ENCODE measurements around the gene LRIG1.
A peak's percentile ranks its signal among the peaks of the same experiment; 100 is the strongest.

The LRIG1 gene

GRCh38 chr3:66470956-66471686, 29.7 kb downstream of the LRIG1 start:
- no peak for DNase-seq

DNA sequence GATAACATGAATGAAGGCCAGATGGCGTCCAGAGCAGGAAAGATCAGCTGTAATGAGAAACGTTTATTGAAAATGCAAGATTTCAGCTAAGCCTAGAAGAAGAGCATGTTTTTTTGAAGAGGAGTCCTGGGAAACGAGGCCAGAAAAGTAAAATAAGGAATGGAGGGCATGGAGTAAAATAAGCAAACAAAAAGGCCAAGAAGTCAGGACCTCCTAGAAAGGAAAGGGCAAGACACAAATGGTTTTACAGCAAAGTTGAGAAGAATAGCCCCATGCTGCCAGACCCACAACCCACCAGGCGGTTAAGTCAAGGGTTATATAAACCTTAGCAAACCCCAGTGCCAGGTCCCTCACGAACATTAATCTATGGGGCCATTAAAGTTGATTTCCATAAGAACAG, 30.5 kb downstream of the LRIG1 start:
- no peak for DNase-seq

- DNase-seq = no peak
These were observed 31.6 kb downstream of the LRIG1 start for GRCh38 chr3:66469220-66469640.

GRCh38 chr3:66467996-66468735, 32.7 kb downstream of the LRIG1 start:
- no peak for DNase-seq

- no peak for DNase-seq
These were observed 34.1 kb downstream of the LRIG1 start for GRCh38 chr3:66466606-66467270.

DNA sequence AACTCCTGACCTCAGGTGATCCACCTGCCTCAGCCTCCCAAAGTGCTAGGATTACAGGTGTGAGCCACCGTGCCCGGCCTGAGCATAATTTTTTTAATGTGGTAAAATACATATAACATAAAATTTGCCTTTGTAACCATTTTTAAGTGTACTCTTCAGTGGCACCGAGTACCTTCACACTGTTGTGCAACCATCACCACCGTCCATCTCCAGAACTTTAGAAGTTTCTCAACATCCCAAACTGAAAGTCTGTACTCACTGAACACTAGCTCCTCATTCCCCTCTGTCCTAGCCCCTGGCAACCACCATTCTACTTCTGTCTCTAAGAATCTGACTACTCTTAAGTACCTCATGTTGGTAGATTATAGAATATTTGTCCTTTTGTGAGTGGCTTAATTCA, 35.2 kb downstream of the LRIG1 start:
- no peak for DNase-seq

GRCh38 chr3:66465034-66465433, 35.8 kb downstream of the LRIG1 start:
- no peak for DNase-seq

- DNase-seq = no peak
These were observed 36.3 kb downstream of the LRIG1 start for GRCh38 chr3:66464512-66464894.

DNA sequence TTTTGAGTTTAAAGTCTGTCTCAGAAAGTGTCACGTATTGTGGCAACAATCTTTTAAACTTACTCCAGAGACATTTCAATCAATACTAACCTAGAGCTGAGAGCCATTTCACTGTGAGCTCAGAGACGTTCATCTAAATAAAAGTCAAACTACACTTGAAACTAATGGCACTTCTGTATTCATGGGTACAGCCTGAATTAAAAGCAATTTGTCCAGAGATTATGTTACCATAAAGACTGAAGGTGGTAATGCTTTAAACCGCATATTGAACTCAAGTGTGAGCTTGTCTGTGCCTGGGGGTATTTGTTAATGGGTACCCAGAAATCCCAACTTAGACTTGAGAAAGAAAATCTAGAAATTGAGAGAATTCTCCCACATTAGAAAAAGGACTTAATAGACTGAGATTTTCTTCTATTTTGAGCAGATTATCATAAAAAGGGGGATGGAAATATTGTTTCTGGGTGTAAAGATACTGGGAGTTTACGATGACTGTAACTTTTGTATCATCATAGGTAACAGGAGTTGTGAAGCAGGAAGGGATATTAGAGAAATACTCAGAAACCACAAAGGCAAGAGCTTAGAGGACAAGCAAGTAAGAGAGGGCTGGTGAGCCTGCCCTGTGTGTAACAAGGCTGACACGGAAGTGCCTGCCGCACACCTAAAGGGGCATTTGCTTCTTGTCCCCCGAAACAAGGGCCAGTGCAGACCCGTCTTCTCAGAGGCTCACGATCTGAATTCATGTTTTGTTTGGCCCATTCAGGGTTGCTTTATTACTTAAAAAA, 36.9 kb downstream of the LRIG1 start:
- DNase-seq = no peak

DNA sequence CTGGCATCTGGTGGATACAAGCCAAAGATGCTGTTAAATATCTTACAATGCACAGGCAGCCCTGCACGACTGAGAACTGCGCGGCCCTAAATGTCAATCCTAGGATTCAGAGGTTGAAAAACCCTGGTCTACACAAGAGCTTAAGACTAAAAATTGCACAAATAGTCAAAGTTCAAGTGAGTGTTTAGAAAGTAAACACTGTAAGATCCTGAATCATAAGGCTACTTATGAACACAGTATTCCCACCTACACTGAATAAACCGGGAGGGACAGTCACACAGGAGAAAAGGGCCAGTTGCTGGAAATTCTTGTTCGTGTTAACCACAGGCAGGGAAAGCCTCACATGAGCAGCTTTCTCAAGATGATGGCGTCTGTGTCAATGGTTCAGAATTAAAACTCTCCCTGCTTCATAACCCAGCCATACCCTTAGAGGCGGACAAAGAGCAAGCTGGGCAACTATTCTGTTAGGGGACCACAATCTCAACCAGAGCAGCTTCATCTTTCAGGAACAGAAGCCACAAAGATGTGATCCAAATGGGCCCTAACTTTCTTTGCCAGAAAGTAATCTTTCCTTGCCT, 37.7 kb downstream of the LRIG1 start:
- no peak for DNase-seq

DNA sequence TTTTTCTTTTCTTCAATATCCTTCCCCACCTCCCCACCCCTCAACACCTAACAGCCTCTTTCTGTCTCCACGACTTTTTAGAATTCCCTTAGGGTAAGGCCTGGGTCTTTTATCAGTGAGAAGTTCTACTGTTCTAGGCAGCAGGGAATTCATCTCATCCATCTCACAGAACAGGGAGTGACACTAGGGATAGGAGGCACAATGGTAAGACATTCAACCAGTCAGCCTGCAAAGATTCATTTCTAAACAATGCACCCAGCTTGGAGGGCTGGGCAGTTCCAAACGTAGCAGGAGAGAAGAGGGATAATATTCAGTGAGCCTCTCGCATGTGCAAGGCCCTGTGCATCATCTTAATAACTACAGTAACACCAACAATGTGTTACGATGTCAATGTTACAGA, 43.6 kb downstream of the LRIG1 start:
- DNase-seq = no peak

DNA sequence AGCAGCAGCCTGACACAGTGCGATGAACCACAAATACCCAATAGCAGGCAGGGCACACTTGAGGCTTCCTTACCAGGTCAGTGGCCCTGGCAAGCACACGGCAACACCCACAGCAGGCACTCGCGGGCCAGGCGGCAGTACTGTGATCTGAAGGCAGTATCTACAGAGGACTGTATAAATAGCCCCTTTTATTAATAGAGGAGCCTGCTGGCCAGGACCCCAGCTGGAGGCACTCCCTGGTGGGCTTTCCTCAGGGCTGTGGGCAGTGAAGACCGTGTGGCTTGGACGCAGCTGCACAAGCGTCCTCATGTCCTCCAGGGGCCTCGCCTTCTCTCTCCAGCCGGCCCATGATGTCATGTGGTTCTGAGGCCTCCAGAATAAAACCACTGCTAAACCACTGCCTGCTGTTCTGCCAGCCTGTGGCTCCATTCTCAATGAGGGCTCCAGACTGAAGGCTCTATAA, 44.1 kb downstream of the LRIG1 start:
- peak in 43 of 58 donors; percentile 8 to 71 (median 39) for DNase-seq

- DNase-seq = no peak
These were observed 46.4 kb downstream of the LRIG1 start for GRCh38 chr3:66454464-66454859.

DNA sequence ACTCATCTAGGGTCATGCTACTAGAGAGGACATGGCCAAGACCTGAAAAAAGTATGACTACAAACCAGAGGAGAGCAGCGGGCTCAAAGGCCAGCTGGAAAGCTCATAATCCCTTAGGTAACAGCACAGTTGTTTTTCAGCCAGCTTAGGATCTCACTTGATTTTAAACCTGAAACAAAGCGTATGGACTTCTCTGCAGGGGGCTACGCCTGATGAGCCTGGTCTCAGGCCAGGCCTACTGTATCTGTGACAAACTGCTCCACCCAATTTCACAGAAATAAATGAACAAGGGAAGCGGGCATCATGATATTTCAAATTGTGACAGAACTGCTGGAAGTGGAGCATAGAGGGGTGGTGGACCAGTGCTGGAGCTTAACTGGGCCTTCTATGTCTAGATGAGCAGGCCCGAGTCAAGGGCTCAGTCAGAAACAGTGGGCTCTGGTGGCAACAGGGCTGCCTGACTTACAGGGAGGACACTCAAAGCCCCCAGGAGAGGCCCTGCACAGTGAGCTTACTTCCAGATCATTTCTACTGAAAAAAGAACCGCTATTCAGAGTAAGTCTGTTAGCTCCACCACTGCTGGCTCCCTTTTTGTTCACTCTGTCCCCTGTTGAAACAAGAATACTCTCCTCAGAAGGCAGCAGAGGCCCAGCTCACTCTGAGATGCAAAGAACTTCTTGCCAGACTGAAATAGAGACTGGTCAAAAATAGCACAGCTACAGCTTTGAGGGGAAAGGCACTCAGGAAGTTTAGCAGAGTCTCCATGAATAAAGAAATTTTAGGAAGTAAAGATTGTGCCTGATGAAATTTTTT, 47.0 kb downstream of the LRIG1 start:
- DNase-seq = peak in 13 of 58 donors; percentile 9 to 67 (median 20)

GRCh38 chr3:66452303-66453011, 48.4 kb downstream of the LRIG1 start:
- peak in 22 of 58 donors; percentile 7 to 73 (median 35) for DNase-seq

- no peak for DNase-seq
These were observed 49.1 kb downstream of the LRIG1 start for GRCh38 chr3:66451766-66452165.

DNA sequence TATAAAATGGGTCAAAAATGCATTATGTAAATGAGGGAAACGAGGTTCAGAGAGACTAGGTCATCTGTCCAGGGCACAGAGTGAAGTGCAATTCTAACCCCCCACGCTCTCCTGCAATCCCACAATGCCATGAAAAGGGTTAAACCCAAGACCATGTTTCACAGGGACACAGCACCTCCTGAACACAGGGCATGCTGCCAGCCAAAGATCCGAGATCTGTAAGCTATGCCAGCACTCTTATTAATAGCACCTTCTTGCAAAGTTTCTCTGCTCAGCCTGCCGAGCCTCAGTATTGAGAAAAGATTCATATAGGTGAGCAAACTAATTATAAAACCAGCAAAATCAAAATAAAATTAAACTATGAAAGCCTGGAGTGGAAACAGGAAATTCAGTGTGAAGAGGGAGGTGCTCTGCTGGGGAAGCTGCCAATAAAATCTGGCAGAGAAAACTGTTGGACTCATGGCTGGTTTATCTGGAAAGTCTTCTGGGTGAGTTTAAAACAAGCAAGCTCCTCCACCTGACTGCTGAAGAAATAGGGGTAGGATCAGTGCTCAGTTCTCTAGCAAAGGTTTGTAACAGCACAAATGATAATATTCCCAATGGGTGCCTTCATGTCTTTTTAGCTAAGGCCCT, 50.3 kb downstream of the LRIG1 start:
- DNase-seq = peak in 37 of 58 donors; percentile 6 to 79 (median 45)

DNA sequence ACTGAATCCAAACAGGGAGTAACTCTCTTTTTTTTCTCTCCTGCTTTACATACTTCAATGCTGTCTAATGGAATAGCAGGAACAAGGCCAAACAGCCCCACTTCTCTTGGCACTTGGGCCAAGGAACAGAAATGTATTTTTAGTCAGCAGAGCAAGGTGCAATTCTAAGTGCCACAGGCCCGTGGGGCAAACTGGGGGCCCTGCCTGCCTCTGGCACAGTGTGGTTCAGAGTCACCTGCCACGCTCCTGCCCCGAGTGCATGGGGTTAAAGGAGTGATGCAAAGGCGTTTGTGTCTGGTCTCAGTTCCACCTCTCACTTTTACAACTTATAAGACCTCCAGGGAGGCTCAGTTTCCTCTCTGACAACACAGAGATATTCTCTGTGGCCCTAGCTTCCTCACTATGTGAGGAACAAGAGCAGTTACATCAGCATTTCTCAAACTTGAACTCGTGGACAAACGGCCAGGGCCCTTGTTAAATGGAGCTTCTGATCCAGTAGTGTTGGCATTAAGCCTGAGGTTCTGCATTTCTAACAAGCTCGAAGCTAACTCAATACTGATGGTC, 51.3 kb downstream of the LRIG1 start:
- peak in 6 of 58 donors; percentile 7 to 29 (median 23) for DNase-seq
